Erythroblast (primary cell): Measurements from ENCODE around the gene MC2R.

Source experiments
- DNase-seq, 2 experiments: peaks; one replicate each; lab custom pipeline; 2025; lab: John Stamatoyannopoulos, UW
- GATA1 ChIP-seq: IDR thresholded peaks from 2 replicates; pipeline ENCODE4 v1.6.1; 2011; ENCODE audit warnings: low read depth, mild to moderate bottlenecking, control low read depth, low read length, moderate library complexity
- POLR2A ChIP-seq: IDR thresholded peaks from 2 replicates; pipeline ENCODE4 v1.6.1; 2011; ENCODE audit warnings: mild to moderate bottlenecking, low read length

Gene MC2R

GRCh38 chr18:13913205-13913604 lies 2.1 kb downstream of the MC2R start:
- no peak for DNase-seq
- TF ChIP-seq POLR2A (no peak), GATA1 (no peak)

GRCh38 chr18:13912601-13913000 lies 2.7 kb downstream of the MC2R start:
- no peak for DNase-seq

GRCh38 chr18:13910986-13911385 lies 4.3 kb downstream of the MC2R start:
- no peak for TF ChIP-seq GATA1
- TF ChIP-seq POLR2A, result no peak
- no peak for DNase-seq

More at GRCh38 chr18:13912601-13913000, 2.7 kb downstream of the MC2R start:
- TF ChIP-seq GATA1, result no peak
- TF ChIP-seq POLR2A, result no peak

GRCh38 chr18:13910501-13910900 lies 4.8 kb downstream of the MC2R start:
- no peak for TF ChIP-seq GATA1
- TF ChIP-seq POLR2A, result no peak
- no peak for DNase-seq

- DNase-seq, result no peak
- no peak for TF ChIP-seq POLR2A
- TF ChIP-seq GATA1, result no peak
Measured at GRCh38 chr18:13909141-13909940, 6.0 kb downstream of the MC2R start.

GRCh38 chr18:13900633-13901032 lies 14.7 kb downstream of the MC2R start:
- DNase-seq, result no peak
- TF ChIP-seq GATA1 (no peak), POLR2A (no peak)

- no peak for DNase-seq
- TF ChIP-seq GATA1 (no peak), POLR2A (no peak)
Measured at GRCh38 chr18:13895505-13896033, 19.8 kb downstream of the MC2R start.

GRCh38 chr18:13894531-13894930 lies 20.8 kb downstream of the MC2R start:
- TF ChIP-seq POLR2A, result no peak
- no peak for TF ChIP-seq GATA1
- no peak for DNase-seq

- TF ChIP-seq POLR2A (no peak), GATA1 (no peak)
- DNase-seq, result no peak
Measured at GRCh38 chr18:13893418-13893760, 21.9 kb downstream of the MC2R start.

- DNase-seq, result no peak
- TF ChIP-seq POLR2A (no peak), GATA1 (no peak)
Measured at GRCh38 chr18:13892098-13892497, 23.2 kb downstream of the MC2R start.

GRCh38 chr18:13890761-13891361 lies 24.5 kb downstream of the MC2R start:
- DNase-seq, result no peak
- TF ChIP-seq GATA1 (no peak), POLR2A (no peak)

GRCh38 chr18:13889671-13890070 lies 25.7 kb downstream of the MC2R start:
- TF ChIP-seq GATA1, result no peak
- TF ChIP-seq POLR2A, result no peak
- DNase-seq, result no peak

- TF ChIP-seq GATA1 (no peak), POLR2A (no peak)
- no peak for DNase-seq
Measured at GRCh38 chr18:13888191-13888716, 27.1 kb downstream of the MC2R start.

GRCh38 chr18:13885009-13885408 lies 30.3 kb downstream of the MC2R start:
- no peak for DNase-seq
- TF ChIP-seq GATA1 (no peak), POLR2A (no peak)
